Measurements from ENCODE around the gene HNRNPD. TPM values are rescaled to one million over a fixed set of nuclear protein-coding genes. Genes with fewer than 3 reads are reported as not detected.

Gene HNRNPD
- total and polyA plus RNA-seq, 10 of the 15 experiments (the other 5 are each of a cell fraction or from before 2014, with no cell fraction given), result 76.6 to 882 (median 265) TPM

GRCh38 chr4:82373816-82374625 is at the start of gene HNRNPD (continued):
- TF ChIP-seq RCOR1 (conservative IDR thresholded peaks at IDR 0.05; ENCODE audit: low read depth, low read length), result peak; percentile 95; the same call in 1 of the 2 replicates
- TF ChIP-seq GATAD2B (conservative IDR thresholded peaks at IDR 0.05; ENCODE audit: low read depth), result peak; percentile 93
- peak; percentile 69 for TF ChIP-seq MXI1 (IDR thresholded peaks at IDR 0.05; ENCODE audit: low read depth, low read length)
- TF ChIP-seq CBFB (IDR thresholded peaks at IDR 0.05; ENCODE audit: low read depth), result peak; percentile 46; the same call in 1 of the 2 replicates
- peak; percentile 80; the same call in 1 of the 3 replicates for TF ChIP-seq POU2F2 (IDR thresholded peaks at IDR 0.05; ENCODE audit: borderline replicate concordance, low read depth, low read length)
- no peak for TF ChIP-seq SUPT20H (IDR thresholded peaks at IDR 0.05; ENCODE audit: borderline replicate concordance, control insufficient read depth, low read depth, low read length)
- peak; percentile 52; the same call in 1 of the 2 replicates for TF ChIP-seq REST (IDR thresholded peaks at IDR 0.05; ENCODE audit: low read depth, low read length)
- peak; percentile 92 for TF ChIP-seq NBN (IDR thresholded peaks at IDR 0.05)
- TF ChIP-seq PRDM15 (CRISPR knock-in tag; IDR thresholded peaks at IDR 0.05), result peak; percentile 54; the same call in 1 of the 2 replicates
- peak; percentile 60 for TF ChIP-seq NR2F1 (conservative IDR thresholded peaks at IDR 0.05)
- TF ChIP-seq MYC (IDR thresholded peaks at IDR 0.05; ENCODE audit: insufficient read depth, insufficient read length, insufficient replicate concordance, low read length, severe bottlenecking), result peak; percentile 87
- no peak for TF ChIP-seq BCL11A (IDR thresholded peaks at IDR 0.05; ENCODE audit: low read depth, low read length)
- TF ChIP-seq SREBF2 (IDR thresholded peaks at IDR 0.05; ENCODE audit: low read length), result no peak
- no peak; the same call in 1 of the 2 replicates for TF ChIP-seq RFX5 (IDR thresholded peaks at IDR 0.05; ENCODE audit: low read depth, low read length)
- TF ChIP-seq, protein P1, sequence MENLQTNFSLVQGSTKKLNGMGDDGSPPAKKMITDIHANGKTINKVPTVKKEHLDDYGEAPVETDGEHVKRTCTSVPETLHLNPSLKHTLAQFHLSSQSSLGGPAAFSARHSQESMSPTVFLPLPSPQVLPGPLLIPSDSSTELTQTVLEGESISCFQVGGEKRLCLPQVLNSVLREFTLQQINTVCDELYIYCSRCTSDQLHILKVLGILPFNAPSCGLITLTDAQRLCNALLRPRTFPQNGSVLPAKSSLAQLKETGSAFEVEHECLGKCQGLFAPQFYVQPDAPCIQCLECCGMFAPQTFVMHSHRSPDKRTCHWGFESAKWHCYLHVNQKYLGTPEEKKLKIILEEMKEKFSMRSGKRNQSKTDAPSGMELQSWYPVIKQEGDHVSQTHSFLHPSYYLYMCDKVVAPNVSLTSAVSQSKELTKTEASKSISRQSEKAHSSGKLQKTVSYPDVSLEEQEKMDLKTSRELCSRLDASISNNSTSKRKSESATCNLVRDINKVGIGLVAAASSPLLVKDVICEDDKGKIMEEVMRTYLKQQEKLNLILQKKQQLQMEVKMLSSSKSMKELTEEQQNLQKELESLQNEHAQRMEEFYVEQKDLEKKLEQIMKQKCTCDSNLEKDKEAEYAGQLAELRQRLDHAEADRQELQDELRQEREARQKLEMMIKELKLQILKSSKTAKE (IDR thresholded peaks at IDR 0.05; ENCODE audit: low read depth, poor library complexity, severe bottlenecking), result no peak
- peak; percentile 76 for TF ChIP-seq NR2C1 (IDR thresholded peaks at IDR 0.05)
- no peak for TF ChIP-seq NR2C2 (IDR thresholded peaks at IDR 0.05; ENCODE audit: borderline replicate concordance, control insufficient read depth, insufficient read length, low read depth)
- peak; percentile 22; the same call in 1 of the 2 replicates for TF ChIP-seq CBX5 (IDR thresholded peaks at IDR 0.05; ENCODE audit: low read depth)
- peak; percentile 61; the same call in 1 of the 2 replicates for TF ChIP-seq TARDBP (IDR thresholded peaks at IDR 0.05; ENCODE audit: borderline replicate concordance)
- TF ChIP-seq SMAD5 (IDR thresholded peaks at IDR 0.05; ENCODE audit: low read depth), result peak; percentile 72
- no peak for TF ChIP-seq KDM1A (IDR thresholded peaks at IDR 0.05; ENCODE audit: borderline replicate concordance)
